ENCODE results near the gene LRRFIP2. TPM values are rescaled to one million over a fixed set of nuclear protein-coding genes. Genes with fewer than 3 reads are reported as not detected.
A peak's percentile ranks its signal among the peaks of the same experiment; 100 is the strongest.

Gene LRRFIP2
- total RNA-seq, 2 donors from 2014 or later = 32.6 to 34.6 TPM

DNA sequence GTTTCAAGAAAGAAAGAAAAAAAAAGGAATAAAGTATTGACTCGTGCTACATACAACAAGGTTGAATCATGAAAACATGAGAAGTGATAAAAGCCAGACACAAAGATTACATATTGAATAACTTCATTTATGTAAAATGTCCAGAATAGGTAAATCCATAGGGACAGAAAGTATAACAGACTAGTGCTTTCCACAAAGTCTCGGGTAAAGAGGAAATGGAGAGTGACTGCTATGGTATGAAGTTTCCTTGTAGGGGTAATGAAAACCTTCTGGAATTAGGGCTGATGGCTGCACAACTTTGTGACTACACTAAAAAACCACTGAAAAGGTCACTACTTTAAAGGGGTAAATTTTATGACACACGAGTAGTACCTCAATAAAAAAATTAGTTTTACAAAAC is 13.0 kb downstream of the LRRFIP2 start:
- TF ChIP-seq, protein P1, sequence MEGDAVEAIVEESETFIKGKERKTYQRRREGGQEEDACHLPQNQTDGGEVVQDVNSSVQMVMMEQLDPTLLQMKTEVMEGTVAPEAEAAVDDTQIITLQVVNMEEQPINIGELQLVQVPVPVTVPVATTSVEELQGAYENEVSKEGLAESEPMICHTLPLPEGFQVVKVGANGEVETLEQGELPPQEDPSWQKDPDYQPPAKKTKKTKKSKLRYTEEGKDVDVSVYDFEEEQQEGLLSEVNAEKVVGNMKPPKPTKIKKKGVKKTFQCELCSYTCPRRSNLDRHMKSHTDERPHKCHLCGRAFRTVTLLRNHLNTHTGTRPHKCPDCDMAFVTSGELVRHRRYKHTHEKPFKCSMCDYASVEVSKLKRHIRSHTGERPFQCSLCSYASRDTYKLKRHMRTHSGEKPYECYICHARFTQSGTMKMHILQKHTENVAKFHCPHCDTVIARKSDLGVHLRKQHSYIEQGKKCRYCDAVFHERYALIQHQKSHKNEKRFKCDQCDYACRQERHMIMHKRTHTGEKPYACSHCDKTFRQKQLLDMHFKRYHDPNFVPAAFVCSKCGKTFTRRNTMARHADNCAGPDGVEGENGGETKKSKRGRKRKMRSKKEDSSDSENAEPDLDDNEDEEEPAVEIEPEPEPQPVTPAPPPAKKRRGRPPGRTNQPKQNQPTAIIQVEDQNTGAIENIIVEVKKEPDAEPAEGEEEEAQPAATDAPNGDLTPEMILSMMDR (conservative IDR thresholded peaks at IDR 0.05) = no peak
- peaks cover 10% of the 10 kb centered on the region for H3K4me1 Mint-ChIP-seq
- H3K27me3 Mint-ChIP-seq (ENCODE audit: insufficient read depth) = no peaks in the 10 kb centered on the region
- Histone ChIP-seq H3K4me3 (ENCODE audit: low read length) (no peak overlapping the region), H3K36me3 (ENCODE audit: control insufficient read depth, insufficient read depth, low read length) (peaks cover 8% of the 10 kb centered on the region), H3K27ac (ENCODE audit: low read depth, low read length) (no peak overlapping the region), H3K4me1 (ENCODE audit: control insufficient read depth, insufficient read depth, low read length) (no peaks in the 10 kb centered on the region), H3K9me3 (ENCODE audit: control insufficient read depth, low read length) (no peaks in the 10 kb centered on the region), H3K27me3 (ENCODE audit: control insufficient read depth, insufficient read depth, low read length, poor library complexity, severe bottlenecking) (no peaks in the 10 kb centered on the region), H3K9ac (ENCODE audit: extremely low read depth, low read length, poor library complexity, severe bottlenecking) (no peak overlapping the region)
- 100% methylated on average over 1 to 3 of the region's 3 CpGs for WGBS, 2 experiments (ENCODE audit: insufficient coverage in 1 of 2, insufficient read length in 1 of 2)
- H3K9me3 Mint-ChIP-seq = no peaks in the 10 kb centered on the region
- DNase-seq = no peak
- peak overlapping the region; percentile 35 for H3K27ac Mint-ChIP-seq
- no peak overlapping the region for H3K4me3 Mint-ChIP-seq
- peaks cover 27% of the 10 kb centered on the region for H3K36me3 Mint-ChIP-seq (ENCODE audit: low read depth)

DNA sequence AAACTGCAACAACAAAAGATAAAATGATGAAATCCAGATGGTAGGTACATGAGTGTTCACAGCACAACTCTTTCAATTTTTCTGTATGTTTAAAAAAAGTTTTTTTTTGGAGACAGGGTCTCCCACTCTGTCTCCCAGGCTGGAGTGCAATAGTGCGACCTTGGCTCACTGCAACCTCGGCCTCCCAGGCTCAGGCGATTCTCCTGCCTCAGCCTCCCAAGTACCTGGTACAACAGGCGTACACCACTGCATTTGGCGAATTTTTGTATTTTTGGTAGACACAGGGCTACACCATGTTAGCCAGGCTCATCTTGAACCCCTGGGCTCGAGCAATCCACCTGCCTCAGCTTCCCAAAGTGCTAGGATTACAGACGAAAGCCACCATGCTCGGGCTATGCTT is 18.6 kb downstream of the LRRFIP2 start:
- H3K4me1 Mint-ChIP-seq = no peaks in the 10 kb centered on the region
- Histone ChIP-seq H3K27ac (ENCODE audit: low read depth, low read length) (no peak overlapping the region), H3K36me3 (ENCODE audit: control insufficient read depth, insufficient read depth, low read length) (peaks cover 14% of the 10 kb centered on the region), H3K4me1 (ENCODE audit: control insufficient read depth, insufficient read depth, low read length) (no peaks in the 10 kb centered on the region), H3K9ac (ENCODE audit: extremely low read depth, low read length, poor library complexity, severe bottlenecking) (no peak overlapping the region), H3K9me3 (ENCODE audit: control insufficient read depth, low read length) (no peaks in the 10 kb centered on the region), H3K4me3 (ENCODE audit: low read length) (no peak overlapping the region), H3K27me3 (ENCODE audit: control insufficient read depth, insufficient read depth, low read length, poor library complexity, severe bottlenecking) (no peaks in the 10 kb centered on the region)
- no peak for DNase-seq
- TF ChIP-seq, protein P1 (conservative IDR thresholded peaks at IDR 0.05) = no peak
- 89 to 94% methylated on average over 8 of the region's 8 CpGs for WGBS, 2 experiments (ENCODE audit: insufficient coverage in 1 of 2, insufficient read length in 1 of 2)
- no peak overlapping the region for H3K27ac Mint-ChIP-seq
- H3K9me3 Mint-ChIP-seq = no peaks in the 10 kb centered on the region
- H3K27me3 Mint-ChIP-seq (ENCODE audit: insufficient read depth) = no peaks in the 10 kb centered on the region
- H3K36me3 Mint-ChIP-seq (ENCODE audit: low read depth) = peaks cover 25% of the 10 kb centered on the region
- H3K4me3 Mint-ChIP-seq = no peak overlapping the region

DNA sequence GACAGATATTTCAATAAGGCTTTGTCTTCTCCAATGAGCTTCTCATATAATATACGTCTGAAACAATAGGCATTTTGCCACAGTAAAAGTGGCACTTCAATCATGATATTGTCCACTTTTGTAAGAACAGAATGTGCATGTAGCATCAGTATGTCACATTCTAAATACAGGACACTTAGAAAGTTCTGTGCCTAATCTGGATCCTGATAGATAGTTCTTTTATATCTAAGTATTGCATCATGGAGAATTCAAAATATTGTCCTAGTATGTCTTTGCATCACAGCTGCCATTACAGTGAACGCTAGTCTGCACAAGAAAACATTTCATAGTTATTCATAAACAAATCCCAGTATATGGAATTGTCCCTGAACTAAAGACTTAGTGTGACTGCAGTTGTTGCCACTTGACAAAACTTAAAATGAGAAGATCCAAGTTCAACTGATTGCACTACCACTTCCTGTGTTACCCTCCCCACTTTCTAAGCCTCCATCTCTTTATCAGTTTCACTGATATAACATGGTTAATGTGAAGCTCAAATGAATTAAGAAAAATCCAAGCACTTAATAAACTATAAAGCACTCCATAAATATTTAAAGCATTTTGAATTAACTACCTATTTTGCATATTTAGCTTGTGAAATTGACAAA is 19.6 kb downstream of the LRRFIP2 start:
- Mint-ChIP-seq H3K4me3 (no peak overlapping the region), H3K36me3 (ENCODE audit: low read depth) (peaks cover 20% of the 10 kb centered on the region), H3K27me3 (ENCODE audit: insufficient read depth) (no peaks in the 10 kb centered on the region), H3K27ac (peak overlapping the region; percentile 8), H3K9me3 (no peaks in the 10 kb centered on the region), H3K4me1 (no peaks in the 10 kb centered on the region)
- Histone ChIP-seq H3K27me3 (ENCODE audit: control insufficient read depth, insufficient read depth, low read length, poor library complexity, severe bottlenecking) (no peaks in the 10 kb centered on the region), H3K9me3 (ENCODE audit: control insufficient read depth, low read length) (no peaks in the 10 kb centered on the region), H3K4me3 (ENCODE audit: low read length) (no peak overlapping the region), H3K9ac (ENCODE audit: extremely low read depth, low read length, poor library complexity, severe bottlenecking) (no peak overlapping the region), H3K27ac (ENCODE audit: low read depth, low read length) (no peak overlapping the region), H3K4me1 (ENCODE audit: control insufficient read depth, insufficient read depth, low read length) (no peaks in the 10 kb centered on the region), H3K36me3 (ENCODE audit: control insufficient read depth, insufficient read depth, low read length) (peaks cover 14% of the 10 kb centered on the region)
- TF ChIP-seq, protein P1 (conservative IDR thresholded peaks at IDR 0.05) = no peak
- 84 to 93% methylated on average over 2 of the region's 2 CpGs for WGBS, 2 experiments (ENCODE audit: insufficient coverage in 1 of 2, insufficient read length in 1 of 2)
- no peak for DNase-seq

Data from endodermal cell (in vitro differentiated cells).